Measurements from ENCODE around the gene RAB7A. TPM values are rescaled to one million over a fixed set of nuclear protein-coding genes. Genes with fewer than 3 reads are reported as not detected.

Gene RAB7A
- total and polyA plus RNA-seq, 10 of the 15 experiments (the other 5 are each of a cell fraction or from before 2014, with no cell fraction given) = 40.3 to 212 (median 160) TPM

GRCh38 chr3:128804017-128804810, 78.2 kb downstream of the RAB7A start (continued):
- TF ChIP-seq EGR1 (IDR thresholded peaks at IDR 0.05; ENCODE audit: borderline replicate concordance in 1 of 2, low read depth in 2 of 2, low read length in 2 of 2) (peak in 1 of 2 experiments; percentile 16; a peak in 1 of 3 replicates), POLR2A (IDR thresholded peaks at IDR 0.05; ENCODE audit: low read depth, low read length) (no peak), TCF12 (IDR thresholded peaks at IDR 0.05; ENCODE audit: low read depth, low read length) (peak; percentile 84; the same call in 1 of the 2 replicates), ZNF384 (IDR thresholded peaks at IDR 0.05; ENCODE audit: borderline replicate concordance, low read depth, low read length) (no peak), JUND (IDR thresholded peaks at IDR 0.05; ENCODE audit: low read depth, low read length) (0 out of 2 replicates have a peak, but pooled peaks have one; percentile 31), TCF3 (IDR thresholded peaks at IDR 0.05; ENCODE audit: borderline replicate concordance, insufficient read depth, low read depth, low read length) (0 out of 2 replicates have a peak, but pooled peaks have one; percentile 35), RB1 (IDR thresholded peaks at IDR 0.05; ENCODE audit: borderline replicate concordance) (no peak), SUPT20H (IDR thresholded peaks at IDR 0.05; ENCODE audit: borderline replicate concordance, control insufficient read depth, low read depth, low read length) (no peak), ZZZ3 (IDR thresholded peaks at IDR 0.05; ENCODE audit: control insufficient read depth, insufficient read length, low read depth) (no peak), CBFB (IDR thresholded peaks at IDR 0.05; ENCODE audit: low read depth) (peak; percentile 35; the same call in 1 of the 2 replicates), STAT3 (IDR thresholded peaks at IDR 0.05; ENCODE audit: low read depth, low read length) (peak; percentile 80; the same call in 1 of the 2 replicates), PBX3 (IDR thresholded peaks at IDR 0.05; ENCODE audit: insufficient replicate concordance, low read depth, low read length) (peak; percentile 12), PAX8 (IDR thresholded peaks at IDR 0.05) (no peak), HSF1 (IDR thresholded peaks at IDR 0.05; ENCODE audit: low read depth, low read length) (no peak), FOS (IDR thresholded peaks at IDR 0.05; ENCODE audit: borderline replicate concordance, extremely low read depth, insufficient read length) (no peak), NKRF (conservative IDR thresholded peaks at IDR 0.05) (peak; percentile 61; the same call in 1 of the 2 replicates), CREM (IDR thresholded peaks at IDR 0.05; ENCODE audit: low read depth) (peak; percentile 74), SP1 (IDR thresholded peaks at IDR 0.05; ENCODE audit: low read depth, low read length) (no peak), MAX (IDR thresholded peaks at IDR 0.05; ENCODE audit: low read depth, low read length) (peak; percentile 45; the same call in 1 of the 2 replicates), MEF2A (IDR thresholded peaks at IDR 0.05; ENCODE audit: insufficient read depth, low read depth, low read length) (peak; percentile 84; the same call in 1 of the 2 replicates), USF1 (IDR thresholded peaks at IDR 0.05; ENCODE audit: borderline replicate concordance, extremely low read length, insufficient read depth, low read depth, low read length) (no peak), MTA2 (IDR thresholded peaks at IDR 0.05; ENCODE audit: low read depth) (peak; percentile 50), SMAD1 (IDR thresholded peaks at IDR 0.05; ENCODE audit: low read depth, partially characterized antibody) (no peak), RBBP5 (conservative IDR thresholded peaks at IDR 0.05) (no peak)

Measured in GM12878 (cell line).